HepG2 (cell line): ENCODE measurements around the gene AARS1. TPM values are rescaled to one million over a fixed set of nuclear protein-coding genes. Genes with fewer than 3 reads are reported as not detected.

Source experiments
- ARHGAP35 ChIP-seq: sonication (generic); formaldehyde crosslinking; IDR thresholded peaks from 2 replicates; pipeline ENCODE4 v1.9.0; 2022; ENCODE audit warnings: mild to moderate bottlenecking, inconsistent platforms, moderate library complexity, missing genetic modification reagents, borderline replicate concordance
- BRD4 ChIP-seq: sonication (generic); formaldehyde crosslinking; IDR thresholded peaks from 2 replicates; pipeline ENCODE4 v1.4.0; 2020; ENCODE audit warnings: missing genetic modification reagents
- DRAP1 ChIP-seq: IDR thresholded peaks from 2 replicates; pipeline ENCODE4 v1.6.1; 2016; ENCODE audit warnings: missing genetic modification reagents, missing compliant biosample characterization
- EP300 ChIP-seq, 3 experiments: sonication (generic) in 1 of 3; formaldehyde crosslinking in 1 of 3; IDR thresholded peaks; 2 replicates each; pipeline versions ENCODE4 v1.5.1 to v1.6.1; 2011 to 2020; ENCODE audit warnings: low read depth in 2 of 3, low read length in 2 of 3, borderline replicate concordance in 1 of 3, improper control_type of control experiment in 1 of 3, mild to moderate bottlenecking in 1 of 3, missing genetic modification reagents in 1 of 3, moderate library complexity in 1 of 3
- HOXA5 ChIP-seq: sonication (generic); formaldehyde crosslinking; IDR thresholded peaks from 2 replicates; pipeline ENCODE4 v1.4.0; 2020; ENCODE audit warnings: missing genetic modification reagents
- IKZF4 ChIP-seq: sonication (generic); formaldehyde crosslinking; IDR thresholded peaks from 2 replicates; pipeline ENCODE4 v1.5.1; 2020; ENCODE audit warnings: borderline replicate concordance, mild to moderate bottlenecking, low read depth, missing genetic modification reagents; ENCODE audit errors: not compliant biosample characterization
- MAX ChIP-seq: IDR thresholded peaks from 2 replicates; pipeline ENCODE4 v1.6.1; 2012; ENCODE audit warnings: inconsistent platforms
- MEF2D ChIP-seq: sonication (generic); formaldehyde crosslinking; IDR thresholded peaks from 2 replicates; pipeline ENCODE4 v1.5.1; 2020; ENCODE audit warnings: mild to moderate bottlenecking, missing genetic modification reagents
- MIER2 ChIP-seq: IDR thresholded peaks from 2 replicates; pipeline ENCODE4 v1.6.1; 2016; ENCODE audit warnings: missing biosample characterization, missing genetic modification reagents
- NFYC ChIP-seq: IDR thresholded peaks from 2 replicates; pipeline ENCODE4 v1.6.1; 2016; ENCODE audit warnings: missing genetic modification reagents, missing compliant biosample characterization
- RBFOX2 ChIP-seq: fragments of 200-400 bp; formaldehyde crosslinking; IDR thresholded peaks from 2 replicates; pipeline ENCODE4 v1.6.1; 2017; ENCODE audit warnings: low read depth, mild to moderate bottlenecking, low read length
- SIN3B ChIP-seq: fragments of 150-350 bp; IDR thresholded peaks from 2 replicates; pipeline ENCODE4 v1.6.1; 2014; ENCODE audit warnings: low read length
- SKI ChIP-seq: fragments of 450-650 bp; IDR thresholded peaks from one replicate; pipeline ENCODE4 v1.6.1; 2018; ENCODE audit warnings: mild to moderate bottlenecking; ENCODE audit not compliant: partially characterized antibody
- SMAD3 ChIP-seq: sonication (generic); formaldehyde crosslinking; IDR thresholded peaks from 2 replicates; pipeline ENCODE4 v1.4.0; 2020; ENCODE audit warnings: missing genetic modification reagents
- SP140L ChIP-seq: sonication (generic); formaldehyde crosslinking; IDR thresholded peaks from 2 replicates; pipeline ENCODE4 v1.4.0; 2020; ENCODE audit warnings: missing genetic modification reagents, borderline replicate concordance
- UBTF ChIP-seq: sonication (generic); formaldehyde crosslinking; IDR thresholded peaks from 2 replicates; pipeline ENCODE4 v1.4.0; 2020; ENCODE audit warnings: mild to moderate bottlenecking, missing genetic modification reagents
- ZBTB21 ChIP-seq: sonication (generic); formaldehyde crosslinking; IDR thresholded peaks from 2 replicates; pipeline ENCODE4 v1.4.0; 2020; ENCODE audit warnings: missing genetic modification reagents
- ZC3H13 ChIP-seq: sonication (generic); formaldehyde crosslinking; IDR thresholded peaks from 2 replicates; pipeline ENCODE4 v1.8.1; 2023; ENCODE audit warnings: mild to moderate bottlenecking, missing genetic modification reagents, moderate library complexity
- ZFP37 ChIP-seq: sonication (generic); formaldehyde crosslinking; IDR thresholded peaks from 2 replicates; pipeline ENCODE4 v1.4.0; 2020; ENCODE audit warnings: missing genetic modification reagents, borderline replicate concordance
- ZNF232 ChIP-seq: sonication (generic); formaldehyde crosslinking; IDR thresholded peaks from 2 replicates; pipeline ENCODE4 v1.4.0; 2020; ENCODE audit warnings: missing genetic modification reagents, borderline replicate concordance
- ZNF331 ChIP-seq: sonication (generic); formaldehyde crosslinking; IDR thresholded peaks from 2 replicates; pipeline ENCODE4 v1.4.0; 2020; ENCODE audit warnings: missing genetic modification reagents
- ZNF577 ChIP-seq: sonication (generic); formaldehyde crosslinking; IDR thresholded peaks from 2 replicates; pipeline ENCODE4 v1.4.0; 2020; ENCODE audit warnings: mild to moderate bottlenecking, low read depth, missing genetic modification reagents, borderline replicate concordance
- ZNF580 ChIP-seq: IDR thresholded peaks from 2 replicates; pipeline ENCODE4 v1.6.1; 2016; ENCODE audit warnings: low read depth, borderline replicate concordance
- ZNF780A ChIP-seq: sonication (generic); formaldehyde crosslinking; IDR thresholded peaks from 2 replicates; pipeline ENCODE4 v1.8.0; 2022; ENCODE audit warnings: mild to moderate bottlenecking, missing genetic modification reagents, moderate library complexity
- ZSCAN22 ChIP-seq: sonication (generic); formaldehyde crosslinking; IDR thresholded peaks from 2 replicates; pipeline ENCODE4 v1.4.0; 2020; ENCODE audit warnings: mild to moderate bottlenecking, missing genetic modification reagents
- ZSCAN5A ChIP-seq: sonication (generic); formaldehyde crosslinking; IDR thresholded peaks from 2 replicates; pipeline ENCODE4 v1.8.0; 2022; ENCODE audit warnings: mild to moderate bottlenecking, missing genetic modification reagents, borderline replicate concordance
- polyA plus RNA-seq, 8 experiments: library from polyadenylated mRNA; depleted of rRNA in 3 of 8; stranded (reverse) in 7 of 8; unstranded in 1 of 8; fragments of >200 nt; fragmentation: Illumina TruSeq in 4 of 8; extraction: Trizol in 4 of 8; gene quantifications; 2 replicates each; pipeline versions ENCODE4 v1.2.1 to v1.2.3, GENCODE V29; 2011 to 2016; ENCODE audit warnings: low read depth in 4 of 8, missing spikeins in 1 of 8, mixed read lengths in 1 of 8; ENCODE audit not compliant: insufficient read depth in 1 of 8
- total RNA-seq, 5 experiments: library from RNA; depleted of rRNA; stranded (reverse); fragments of >200 nt; fragmentation: Illumina TruSeq; extraction: Trizol; gene quantifications; 2 replicates each; pipeline ENCODE4 v1.2.3, GENCODE V29; 2016; ENCODE audit warnings: low read depth in 1 of 5

AARS1 gene
- total and polyA plus RNA-seq, 2 of the 13 experiments (the other 11 are each of a cell fraction or from before 2014, with no cell fraction given), result 107 to 132 TPM

- TF ChIP-seq NFYC (CRISPR knock-in tag) (peak; percentile 63), SP140L (peak; percentile 85; the same call in 1 of the 2 replicates), BRD4 (CRISPR knock-in tag) (peak; percentile 94), DRAP1 (peak; percentile 91), EP300 (IDR thresholded peaks at IDR 0.05; ENCODE audit: low read depth in 2 of 2, low read length in 2 of 2) (peak; percentile 55 to 59), EP300 (CRISPR knock-in tag; IDR thresholded peaks at IDR 0.05; ENCODE audit: borderline replicate concordance) (peak; percentile 56; the same call in 1 of the 2 replicates), ZNF580 (CRISPR knock-in tag) (peak; percentile 98), IKZF4 (peak; percentile 86), ZC3H13 (CRISPR knock-in tag) (peak; percentile 100), MAX (peak; percentile 99), RBFOX2 (peak; percentile 96), ZSCAN22 (CRISPR knock-in tag) (no peak), SIN3B (peak; percentile 87), MIER2 (CRISPR knock-in tag) (peak; percentile 84), HOXA5 (CRISPR knock-in tag) (peak; percentile 92), ZNF780A (CRISPR knock-in tag) (peak; percentile 98), ARHGAP35 (CRISPR knock-in tag) (peak; percentile 97; the same call in 1 of the 2 replicates), UBTF (CRISPR knock-in tag) (peak; percentile 80), ZFP37 (CRISPR knock-in tag) (peak; percentile 86), SKI (peak; percentile 71), ZNF331 (peak; percentile 97), ZSCAN5A (CRISPR knock-in tag) (peak; percentile 99), ZBTB21 (CRISPR knock-in tag) (peak; percentile 46; the same call in 1 of the 2 replicates), ZNF577 (CRISPR knock-in tag) (0 out of 2 replicates have a peak, but pooled peaks have one; percentile 88), MEF2D (CRISPR knock-in tag) (peak; percentile 44; the same call in 1 of the 2 replicates), SMAD3 (CRISPR knock-in tag) (peak; percentile 92), ZNF232 (CRISPR knock-in tag) (peak; percentile 66; the same call in 1 of the 2 replicates)
These were observed 37.5 kb downstream of the AARS1 start, which contains the start of gene EXOSC6 (continued) for GRCh38 chr16:70251629-70252354.
